HG02623 (cell line): Measurements from ENCODE around the gene FBXL3.

Source experiments
- ATAC-seq: cut with Tn5 transposase; IDR thresholded peaks from one replicate; pipeline ENCODE4 v1.9.1; 2021; ENCODE audit warnings: moderate library complexity; ENCODE audit not compliant: unreplicated experiment

FBXL3 gene, protein sequence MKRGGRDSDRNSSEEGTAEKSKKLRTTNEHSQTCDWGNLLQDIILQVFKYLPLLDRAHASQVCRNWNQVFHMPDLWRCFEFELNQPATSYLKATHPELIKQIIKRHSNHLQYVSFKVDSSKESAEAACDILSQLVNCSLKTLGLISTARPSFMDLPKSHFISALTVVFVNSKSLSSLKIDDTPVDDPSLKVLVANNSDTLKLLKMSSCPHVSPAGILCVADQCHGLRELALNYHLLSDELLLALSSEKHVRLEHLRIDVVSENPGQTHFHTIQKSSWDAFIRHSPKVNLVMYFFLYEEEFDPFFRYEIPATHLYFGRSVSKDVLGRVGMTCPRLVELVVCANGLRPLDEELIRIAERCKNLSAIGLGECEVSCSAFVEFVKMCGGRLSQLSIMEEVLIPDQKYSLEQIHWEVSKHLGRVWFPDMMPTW

DNA sequence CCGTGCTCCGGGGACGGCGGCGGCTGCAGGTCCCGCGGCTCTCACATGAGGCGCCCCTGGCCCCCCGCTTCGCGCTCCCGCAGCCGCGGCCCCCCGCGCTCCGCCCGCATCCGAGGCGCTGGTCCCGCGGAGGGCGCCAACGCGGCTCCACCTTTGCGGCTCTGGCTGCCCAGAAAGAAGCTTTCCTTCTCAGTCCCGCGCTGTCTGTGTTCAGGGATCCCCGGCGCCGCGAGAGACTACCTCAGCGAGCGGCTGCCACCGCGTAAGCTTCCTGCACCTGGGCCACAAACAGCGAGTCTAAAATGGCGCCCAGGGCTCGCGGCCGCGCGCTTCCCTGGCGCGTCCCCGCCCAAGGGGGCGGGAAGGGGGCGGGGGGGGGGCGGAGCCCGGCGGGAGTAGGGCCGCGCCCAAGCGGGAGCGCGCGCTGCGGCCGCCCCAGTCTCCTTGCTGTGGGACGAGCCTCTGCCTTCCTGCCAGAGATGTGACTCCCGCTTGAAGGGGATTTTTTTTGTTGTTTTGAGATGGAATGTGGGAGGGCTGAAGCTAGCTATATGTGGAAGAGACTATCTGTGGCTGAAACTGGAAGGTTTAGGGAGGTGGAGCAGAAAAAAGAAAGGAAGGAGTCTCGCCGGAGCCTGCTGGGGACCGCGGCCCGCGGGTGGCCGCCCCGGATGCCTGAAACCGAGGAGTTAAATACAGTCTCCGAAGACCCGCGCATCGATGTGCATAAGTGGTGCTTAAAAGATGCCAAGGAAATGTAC is at the start of gene FBXL3:
FBXL3 (minus strand) TSS at position 299 of the 761 bp plus-strand sequence. CDS start 5,299 bp downstream, outside the sequence.
- ATAC-seq, result peak; percentile 55

- no peak for ATAC-seq
These were observed 40.6 kb upstream of the FBXL3 start for GRCh38 chr13:77067519-77067918.

DNA sequence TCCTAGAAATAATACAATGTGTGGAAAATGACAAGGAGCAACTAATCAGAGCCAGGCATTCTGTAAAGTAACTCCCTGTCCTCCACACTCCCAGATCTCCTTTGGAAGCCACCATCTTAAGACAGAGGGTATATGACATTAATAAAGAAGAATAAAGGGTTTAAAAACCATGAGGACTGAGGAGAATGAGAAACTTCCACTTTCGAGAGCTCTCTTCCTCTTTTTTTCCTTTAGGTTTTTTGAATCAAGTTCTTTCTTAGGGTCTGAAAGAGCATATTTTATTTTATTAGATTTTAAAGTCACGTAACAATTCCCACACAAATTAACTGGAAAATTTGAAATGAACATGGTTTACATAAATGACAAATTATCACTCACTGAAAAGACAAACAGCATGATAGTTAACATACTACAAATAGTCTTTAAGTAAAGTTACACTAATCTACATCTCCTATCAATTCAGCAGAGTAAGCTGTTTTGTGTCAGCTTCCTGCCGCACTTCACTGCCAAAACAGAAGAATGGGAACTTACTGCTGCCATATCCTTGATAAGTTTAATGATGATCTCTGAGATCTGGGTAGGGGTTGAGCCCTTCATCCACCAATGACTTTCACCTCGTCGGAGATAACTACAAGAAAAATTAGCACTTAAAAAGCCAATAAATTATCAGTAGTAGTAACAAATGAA is 38.6 kb upstream of the FBXL3 start:
- ATAC-seq, result no peak

DNA sequence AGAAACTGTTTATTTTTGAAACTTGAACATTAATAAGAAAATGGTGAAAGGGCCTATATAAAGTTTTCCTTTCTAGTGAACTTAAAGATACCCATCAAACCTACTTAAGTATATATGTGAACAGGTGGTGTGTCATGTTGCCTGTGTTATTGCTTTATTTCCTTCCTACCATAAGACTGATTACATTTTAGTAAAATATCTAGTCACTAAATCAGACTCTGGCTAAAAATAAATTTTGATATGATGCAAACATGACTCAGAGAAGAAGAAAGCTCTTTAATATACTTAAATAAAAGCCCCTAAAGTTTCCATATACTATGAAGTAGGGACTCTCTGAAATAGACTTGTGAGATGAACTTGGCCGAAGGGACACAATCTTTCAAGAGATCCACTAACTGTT is 35.1 kb upstream of the FBXL3 start:
- ATAC-seq, result no peak

DNA sequence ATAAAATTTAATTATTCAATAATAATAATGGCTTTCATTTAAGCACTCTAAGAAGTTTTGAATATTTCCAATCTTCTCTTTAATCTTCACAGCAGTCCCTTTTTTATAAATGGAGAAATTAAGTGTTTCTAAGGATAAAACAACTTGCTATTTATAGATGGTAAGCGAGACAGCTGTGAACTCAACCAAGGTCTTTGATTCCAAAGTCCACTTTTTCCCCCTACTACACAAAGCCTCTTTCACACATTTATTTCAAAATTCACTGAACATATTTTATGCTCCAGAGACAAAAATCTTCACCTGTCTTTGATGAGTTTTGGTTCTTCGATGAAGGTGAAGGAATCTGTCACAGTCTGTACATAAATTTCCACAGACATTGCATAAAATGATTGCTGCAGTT is 34.4 kb upstream of the FBXL3 start:
- no peak for ATAC-seq

DNA sequence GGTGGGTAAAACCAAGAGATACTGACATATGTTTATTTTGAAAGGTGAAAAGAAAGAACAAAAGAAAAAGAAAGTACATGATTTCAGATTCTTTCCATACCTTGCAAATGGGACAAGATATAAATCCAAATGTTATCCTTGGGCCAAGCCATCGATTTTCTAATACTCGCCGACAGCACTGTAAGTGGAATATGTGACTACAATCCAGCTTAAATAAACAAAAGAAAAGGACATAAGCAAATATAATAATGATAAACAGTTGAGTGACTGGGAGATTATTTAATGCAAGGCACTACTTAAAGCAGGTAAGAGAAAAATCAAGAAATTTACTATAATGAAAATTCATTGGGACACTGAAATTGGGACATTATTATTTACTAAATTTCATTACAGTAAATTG is 29.9 kb upstream of the FBXL3 start:
- ATAC-seq, result no peak

DNA sequence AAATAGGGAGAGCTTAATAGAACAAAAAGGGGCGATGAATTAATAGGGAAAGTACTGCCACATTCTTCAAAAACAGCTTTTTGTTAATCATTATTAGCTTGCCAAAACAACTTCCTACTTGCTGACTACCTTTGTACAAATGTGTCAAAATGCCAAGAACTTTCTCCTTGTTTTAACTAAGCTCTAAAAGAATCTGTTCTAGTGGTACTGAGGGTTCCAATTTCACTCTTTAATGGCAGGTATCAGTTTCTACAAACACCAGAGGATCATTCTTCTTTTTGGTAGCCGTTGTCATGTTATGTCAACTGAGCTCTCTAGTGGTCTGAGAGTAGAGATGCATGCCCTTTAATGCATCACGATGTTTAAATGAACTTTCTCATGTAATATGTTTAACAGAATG is 29.4 kb upstream of the FBXL3 start:
- ATAC-seq, result no peak

DNA sequence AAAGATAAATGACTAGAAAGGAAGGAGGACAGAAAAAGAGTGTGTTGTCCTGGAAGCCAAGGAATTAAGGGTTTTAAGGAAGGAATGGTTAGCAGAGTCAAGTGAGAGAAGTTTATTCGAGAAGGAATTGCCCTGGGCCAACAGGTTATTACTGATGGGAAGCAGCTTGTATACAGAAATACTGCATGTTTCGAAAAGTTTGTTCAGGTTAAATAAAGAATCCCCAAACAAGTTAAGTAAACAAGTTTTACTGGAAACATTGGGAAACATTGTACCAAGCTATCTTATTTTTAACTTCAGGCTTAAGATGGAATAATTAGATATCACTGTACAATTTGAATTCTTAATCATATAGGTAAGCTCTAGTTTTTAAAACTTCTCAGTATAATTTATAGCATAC is 28.2 kb upstream of the FBXL3 start:
- no peak for ATAC-seq

- ATAC-seq, result no peak
These were observed 26.2 kb upstream of the FBXL3 start for GRCh38 chr13:77053192-77053591.

DNA sequence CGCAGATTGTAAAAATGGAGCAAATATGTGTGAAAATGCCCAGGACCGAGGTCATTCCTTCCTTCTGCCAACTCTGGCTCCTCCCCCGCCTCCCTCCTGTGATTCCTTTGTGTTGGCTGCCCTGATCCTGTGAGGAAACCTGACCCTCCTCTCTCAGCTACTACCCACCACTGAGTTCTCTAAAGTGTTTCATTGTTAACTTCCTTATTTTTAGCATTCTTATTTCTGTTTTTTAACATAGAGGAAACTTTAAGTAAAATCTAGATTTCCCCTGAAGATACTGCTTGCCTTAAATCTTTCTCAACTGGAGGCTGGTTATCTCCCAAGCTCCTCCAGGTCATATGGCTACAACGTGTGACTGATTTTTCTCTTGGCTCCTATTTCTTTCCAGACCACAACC is 21.7 kb upstream of the FBXL3 start:
- ATAC-seq, result no peak

- no peak for ATAC-seq
These were observed 20.8 kb upstream of the FBXL3 start for GRCh38 chr13:77047649-77048343.

- no peak for ATAC-seq
These were observed 15.7 kb upstream of the FBXL3 start for GRCh38 chr13:77042566-77043177.

DNA sequence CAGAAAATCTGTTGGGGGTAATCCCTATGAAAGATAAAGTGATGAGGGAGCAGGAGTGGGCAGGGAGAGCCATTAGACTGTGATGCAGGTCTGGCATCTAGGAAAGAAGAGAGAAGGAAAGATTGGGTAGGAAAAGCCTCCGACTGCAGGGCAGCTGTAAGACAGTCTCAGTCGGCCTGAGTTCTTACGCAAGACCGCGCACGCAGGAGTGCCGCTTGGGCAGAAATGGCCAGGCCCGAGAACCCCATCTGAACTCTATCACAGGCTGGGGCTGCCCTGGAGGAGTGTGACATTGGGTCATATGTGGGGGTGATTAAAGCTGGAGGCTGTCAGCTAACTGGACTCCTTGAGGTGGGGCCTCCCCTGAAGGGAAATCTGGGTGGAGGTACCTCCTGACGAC is 13.9 kb upstream of the FBXL3 start:
- no peak for ATAC-seq

GRCh38 chr13:77040076-77040475 is 13.1 kb upstream of the FBXL3 start:
- ATAC-seq, result no peak

- ATAC-seq, result no peak
These were observed 12.0 kb upstream of the FBXL3 start for GRCh38 chr13:77038907-77039480.

- ATAC-seq, result no peak
These were observed 9.3 kb upstream of the FBXL3 start for GRCh38 chr13:77036279-77036678.

DNA sequence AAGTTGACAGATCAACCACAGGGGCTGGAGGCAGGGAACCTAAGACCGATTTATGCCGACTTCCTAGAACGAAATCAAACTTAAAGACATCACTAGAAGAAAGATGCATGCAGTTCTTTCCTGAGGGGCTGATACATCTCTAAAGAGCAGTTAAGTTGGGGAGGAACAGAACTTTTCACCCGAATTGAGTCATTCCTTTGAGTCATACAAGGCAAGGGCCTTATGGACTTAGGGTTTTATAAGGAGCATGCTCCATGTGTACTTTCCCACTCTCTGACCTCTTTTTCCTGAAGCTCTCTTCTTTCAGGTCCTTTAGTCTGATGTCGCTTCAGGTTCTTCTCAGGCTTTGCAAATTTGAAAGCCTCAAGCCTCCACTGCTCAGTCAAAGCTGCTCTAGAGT is 7.9 kb upstream of the FBXL3 start:
- ATAC-seq, result no peak

GRCh38 chr13:77033717-77034302 is 6.9 kb upstream of the FBXL3 start:
- ATAC-seq, result no peak

GRCh38 chr13:77031656-77032243 is 4.8 kb upstream of the FBXL3 start:
- ATAC-seq, result no peak

- ATAC-seq, result no peak
These were observed 2.5 kb upstream of the FBXL3 start for GRCh38 chr13:77029436-77029835.
